ENCODE measurements around the gene LAMA4. TPM values are rescaled to one million over a fixed set of nuclear protein-coding genes. Genes with fewer than 3 reads are reported as not detected.

LAMA4 gene
- total and polyA plus RNA-seq, 4 donors = 2.1 to 6.0 (median 3.5) TPM

GRCh38 chr6:112116221-112116620 is 138.1 kb downstream of the LAMA4 start:
- peak in 1 of 2 donors; percentile 57 for TF ChIP-seq RAD21 (IDR thresholded peaks at IDR 0.05)
- no peak for TF ChIP-seq TAF1 (conservative IDR thresholded peaks at IDR 0.05)
- peak; percentile 33 for TF ChIP-seq YY1 (IDR thresholded peaks at IDR 0.05)
- TF ChIP-seq RXRA (IDR thresholded peaks at IDR 0.05) = peak in 1 of 2 donors; percentile 25
- peak in 1 of 2 donors; percentile 45 for TF ChIP-seq HNF4A (conservative IDR thresholded peaks at IDR 0.05)
- DNase-seq (ENCODE audit: low spot score) = no peak
- H3K27ac ChIP-seq (ENCODE audit: low read depth in 1 of 2, low read length in 2 of 2) = peak overlapping the region in 1 of 2 donors; percentile 1
- H3K9ac ChIP-seq (ENCODE audit: low read depth in 1 of 2, low read length in 2 of 2) = no peak overlapping the region
- WGBS = 25% methylated on average over 1 of the region's 1 CpG
- no peaks in the 10 kb centered on the region for H3K36me3 ChIP-seq (ENCODE audit: control insufficient read depth in 4 of 4, insufficient read depth in 3 of 4, low read depth in 1 of 4, low read length in 3 of 4)
- H3K4me3 ChIP-seq (ENCODE audit: low read depth in 1 of 3, low read length in 3 of 3) = no peak overlapping the region
- no peaks in the 10 kb centered on the region for H3K9me3 ChIP-seq (ENCODE audit: control insufficient read depth in 4 of 4, low read length in 3 of 4)
- H3K4me1 ChIP-seq (ENCODE audit: control insufficient read depth in 4 of 4, insufficient read depth in 4 of 4, low read length in 3 of 4) = peaks cover 0 to 44% (median 26%) of the 10 kb centered on the region in 4 donors
- H3K27me3 ChIP-seq (ENCODE audit: control insufficient read depth in 4 of 4, insufficient read depth in 4 of 4, low read length in 3 of 4) = no peaks in the 10 kb centered on the region

DNA sequence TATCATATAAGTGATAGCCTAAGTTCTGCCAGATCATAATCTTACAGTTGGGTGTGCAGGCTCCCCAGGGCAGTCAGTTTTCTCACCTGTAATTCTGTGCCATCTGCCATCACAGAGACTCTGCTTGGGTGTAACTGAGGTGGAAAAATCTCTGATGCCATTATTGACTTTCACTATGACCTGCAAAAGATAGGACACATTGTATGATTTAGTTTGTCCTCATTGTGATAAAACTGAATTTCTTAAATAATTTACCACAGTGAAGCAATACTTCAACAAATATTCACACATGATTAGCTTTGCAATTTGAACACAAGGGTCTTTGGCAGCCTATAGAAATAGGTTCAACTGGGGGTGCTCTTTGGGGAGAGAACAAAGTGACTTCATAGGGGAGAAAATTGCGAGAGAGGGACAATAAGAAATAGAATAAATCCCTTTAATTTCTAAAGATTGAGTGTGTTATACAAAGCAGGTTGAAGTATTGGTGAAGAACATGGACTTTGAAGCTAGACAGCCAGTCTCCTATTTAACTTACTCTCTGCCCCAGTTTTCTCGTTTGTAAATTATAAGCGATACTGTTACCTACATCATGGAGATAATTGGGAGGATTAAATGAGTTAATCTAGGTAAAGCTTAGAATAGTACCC is 139.7 kb downstream of the LAMA4 start:
- no peak for DNase-seq (ENCODE audit: low spot score)
- H3K9me3 ChIP-seq (ENCODE audit: control insufficient read depth in 4 of 4, low read length in 3 of 4) = no peaks in the 10 kb centered on the region
- no peaks in the 10 kb centered on the region for H3K27me3 ChIP-seq (ENCODE audit: control insufficient read depth in 4 of 4, insufficient read depth in 4 of 4, low read length in 3 of 4)
- TF ChIP-seq SP1 (IDR thresholded peaks at IDR 0.05) (peak; percentile 85), FOXA2 (IDR thresholded peaks at IDR 0.05) (peak; percentile 50), FOXA1 (IDR thresholded peaks at IDR 0.05) (no peak), HNF4A (conservative IDR thresholded peaks at IDR 0.05) (peak; percentile 63 to 79), RXRA (IDR thresholded peaks at IDR 0.05) (peak; percentile 71 to 76), TAF1 (conservative IDR thresholded peaks at IDR 0.05) (no peak), ATF3 (IDR thresholded peaks at IDR 0.05) (no peak), NR2F2 (IDR thresholded peaks at IDR 0.05) (no peak), YY1 (IDR thresholded peaks at IDR 0.05) (peak; percentile 76), JUND (IDR thresholded peaks at IDR 0.05) (peak in 1 of 2 donors; percentile 36), EGR1 (IDR thresholded peaks at IDR 0.05; ENCODE audit: low read depth in 2 of 2) (peak; percentile 34), GABPA (IDR thresholded peaks at IDR 0.05 in 1 of 2, conservative IDR thresholded peaks at IDR 0.05 in 1 of 2) (no peak), ZBTB33 (IDR thresholded peaks at IDR 0.05) (peak; percentile 51), RAD21 (IDR thresholded peaks at IDR 0.05) (no peak), HNF4G (IDR thresholded peaks at IDR 0.05) (peak; percentile 53)
- TF ChIP-seq, protein P1, sequence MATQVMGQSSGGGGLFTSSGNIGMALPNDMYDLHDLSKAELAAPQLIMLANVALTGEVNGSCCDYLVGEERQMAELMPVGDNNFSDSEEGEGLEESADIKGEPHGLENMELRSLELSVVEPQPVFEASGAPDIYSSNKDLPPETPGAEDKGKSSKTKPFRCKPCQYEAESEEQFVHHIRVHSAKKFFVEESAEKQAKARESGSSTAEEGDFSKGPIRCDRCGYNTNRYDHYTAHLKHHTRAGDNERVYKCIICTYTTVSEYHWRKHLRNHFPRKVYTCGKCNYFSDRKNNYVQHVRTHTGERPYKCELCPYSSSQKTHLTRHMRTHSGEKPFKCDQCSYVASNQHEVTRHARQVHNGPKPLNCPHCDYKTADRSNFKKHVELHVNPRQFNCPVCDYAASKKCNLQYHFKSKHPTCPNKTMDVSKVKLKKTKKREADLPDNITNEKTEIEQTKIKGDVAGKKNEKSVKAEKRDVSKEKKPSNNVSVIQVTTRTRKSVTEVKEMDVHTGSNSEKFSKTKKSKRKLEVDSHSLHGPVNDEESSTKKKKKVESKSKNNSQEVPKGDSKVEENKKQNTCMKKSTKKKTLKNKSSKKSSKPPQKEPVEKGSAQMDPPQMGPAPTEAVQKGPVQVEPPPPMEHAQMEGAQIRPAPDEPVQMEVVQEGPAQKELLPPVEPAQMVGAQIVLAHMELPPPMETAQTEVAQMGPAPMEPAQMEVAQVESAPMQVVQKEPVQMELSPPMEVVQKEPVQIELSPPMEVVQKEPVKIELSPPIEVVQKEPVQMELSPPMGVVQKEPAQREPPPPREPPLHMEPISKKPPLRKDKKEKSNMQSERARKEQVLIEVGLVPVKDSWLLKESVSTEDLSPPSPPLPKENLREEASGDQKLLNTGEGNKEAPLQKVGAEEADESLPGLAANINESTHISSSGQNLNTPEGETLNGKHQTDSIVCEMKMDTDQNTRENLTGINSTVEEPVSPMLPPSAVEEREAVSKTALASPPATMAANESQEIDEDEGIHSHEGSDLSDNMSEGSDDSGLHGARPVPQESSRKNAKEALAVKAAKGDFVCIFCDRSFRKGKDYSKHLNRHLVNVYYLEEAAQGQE (IDR thresholded peaks at IDR 0.05) = peak; percentile 23
- TF ChIP-seq, protein P2, sequence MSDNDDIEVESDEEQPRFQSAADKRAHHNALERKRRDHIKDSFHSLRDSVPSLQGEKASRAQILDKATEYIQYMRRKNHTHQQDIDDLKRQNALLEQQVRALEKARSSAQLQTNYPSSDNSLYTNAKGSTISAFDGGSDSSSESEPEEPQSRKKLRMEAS (IDR thresholded peaks at IDR 0.05) = no peak
- TF ChIP-seq, protein P3, sequence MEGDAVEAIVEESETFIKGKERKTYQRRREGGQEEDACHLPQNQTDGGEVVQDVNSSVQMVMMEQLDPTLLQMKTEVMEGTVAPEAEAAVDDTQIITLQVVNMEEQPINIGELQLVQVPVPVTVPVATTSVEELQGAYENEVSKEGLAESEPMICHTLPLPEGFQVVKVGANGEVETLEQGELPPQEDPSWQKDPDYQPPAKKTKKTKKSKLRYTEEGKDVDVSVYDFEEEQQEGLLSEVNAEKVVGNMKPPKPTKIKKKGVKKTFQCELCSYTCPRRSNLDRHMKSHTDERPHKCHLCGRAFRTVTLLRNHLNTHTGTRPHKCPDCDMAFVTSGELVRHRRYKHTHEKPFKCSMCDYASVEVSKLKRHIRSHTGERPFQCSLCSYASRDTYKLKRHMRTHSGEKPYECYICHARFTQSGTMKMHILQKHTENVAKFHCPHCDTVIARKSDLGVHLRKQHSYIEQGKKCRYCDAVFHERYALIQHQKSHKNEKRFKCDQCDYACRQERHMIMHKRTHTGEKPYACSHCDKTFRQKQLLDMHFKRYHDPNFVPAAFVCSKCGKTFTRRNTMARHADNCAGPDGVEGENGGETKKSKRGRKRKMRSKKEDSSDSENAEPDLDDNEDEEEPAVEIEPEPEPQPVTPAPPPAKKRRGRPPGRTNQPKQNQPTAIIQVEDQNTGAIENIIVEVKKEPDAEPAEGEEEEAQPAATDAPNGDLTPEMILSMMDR (IDR thresholded peaks at IDR 0.05; ENCODE audit: low read depth, low read length, missing input control) = no peak
- H3K4me1 ChIP-seq (ENCODE audit: control insufficient read depth in 4 of 4, insufficient read depth in 4 of 4, low read length in 3 of 4) = peaks cover 0 to 44% (median 26%) of the 10 kb centered on the region in 4 donors
- H3K9ac ChIP-seq (ENCODE audit: low read depth in 1 of 2, low read length in 2 of 2) = no peak overlapping the region
- no peak overlapping the region for H3K4me3 ChIP-seq (ENCODE audit: low read depth in 1 of 3, low read length in 3 of 3)
- no peaks in the 10 kb centered on the region for H3K36me3 ChIP-seq (ENCODE audit: control insufficient read depth in 4 of 4, insufficient read depth in 3 of 4, low read depth in 1 of 4, low read length in 3 of 4)
- no peak overlapping the region for H3K27ac ChIP-seq (ENCODE audit: low read depth in 1 of 2, low read length in 2 of 2)
- WGBS = 45% methylated on average over 3 of the region's 3 CpGs

Data from liver (tissue), 9 donors.